Activated naive CD8-positive, alpha-beta T cell treated with anti-CD3 and anti-CD28 coated beads, Interleukin-2, amount 10 ng/mL, durations not matched to agents 7 days and 5 days (primary cell): ENCODE measurements around the gene LCE6A. TPM values are rescaled to one million over a fixed set of nuclear protein-coding genes. Genes with fewer than 3 reads are reported as not detected.

ENCODE experiments used
- ATAC-seq: fragments of 150-1000 bp; cut with Tn5 transposase; one replicate; pipeline ENCODE4 v1.10.0; 2021; ENCODE audit warnings: low read depth, moderate library complexity
- POLR2A ChIA-PET: fragments of 350-600 bp; sonication (Branson Sonifier 250); formaldehyde crosslinking; loops from one replicate; lab custom pipeline; 2021; ENCODE audit warnings: antibody characterized with exemption; lab: Charles Lee
- DNase-seq: peaks from one replicate; pipeline ENCODE4 v3.0.0; 2021
- H3K27ac Mint-ChIP-seq: one replicate; pipeline ENCODE4 v1.8.0; 2022; ENCODE audit warnings: mild to moderate bottlenecking, mixed read lengths
- H3K27me3 Mint-ChIP-seq: one replicate; pipeline ENCODE4 v1.8.0; 2022; ENCODE audit warnings: mild to moderate bottlenecking, moderate library complexity, mixed read lengths
- H3K36me3 Mint-ChIP-seq: one replicate; pipeline ENCODE4 v1.8.0; 2021; ENCODE audit warnings: mild to moderate bottlenecking, mixed read lengths
- H3K4me1 Mint-ChIP-seq: one replicate; pipeline ENCODE4 v1.8.0; 2021; ENCODE audit warnings: mixed read lengths
- H3K4me3 Mint-ChIP-seq: one replicate; pipeline ENCODE4 v1.8.0; 2022; ENCODE audit warnings: mild to moderate bottlenecking, moderate library complexity, mixed read lengths
- H3K9me3 Mint-ChIP-seq: one replicate; pipeline ENCODE4 v1.8.0; 2021; ENCODE audit warnings: mixed read lengths
- total RNA-seq, 2 experiments: library from RNA; stranded (reverse); gene quantifications; one replicate each; pipeline ENCODE4 v1.2.3, GENCODE V29; 2021

Gene LCE6A
- total RNA-seq, 2 experiments from 2014 or later, result not detected

DNA sequence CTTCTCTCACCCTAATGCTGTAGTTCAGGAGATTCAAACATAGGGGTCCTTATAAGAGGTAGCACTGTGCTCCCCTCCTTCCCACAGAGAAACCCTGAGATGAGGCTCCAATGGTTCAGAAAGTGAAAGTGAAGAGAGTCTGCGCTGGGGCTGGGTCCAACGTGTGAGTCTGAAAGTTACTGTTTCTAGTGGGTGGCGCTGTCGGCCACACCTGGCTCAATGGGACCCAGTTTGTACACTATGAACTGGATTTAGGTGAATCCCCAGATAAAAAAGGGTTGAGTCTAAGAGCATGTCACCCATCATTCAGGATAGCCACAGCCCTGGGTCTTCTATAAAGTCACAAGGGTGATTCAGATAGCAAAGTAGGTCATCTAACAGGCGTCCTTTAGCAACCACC is 38.3 kb downstream of the LCE6A start:
- Mint-ChIP-seq H3K27ac (no peak overlapping the region), H3K9me3 (no peaks in the 10 kb centered on the region), H3K27me3 (no peaks in the 10 kb centered on the region), H3K4me1 (no peaks in the 10 kb centered on the region), H3K36me3 (no peaks in the 10 kb centered on the region), H3K4me3 (no peak overlapping the region)
- POLR2A ChIA-PET, result no interaction called here
- DNase-seq (no peak), ATAC-seq (no peak)

- no peaks in the 10 kb centered on the region for H3K27me3 Mint-ChIP-seq
- no peaks in the 10 kb centered on the region for H3K36me3 Mint-ChIP-seq
- H3K4me3 Mint-ChIP-seq, result no peak overlapping the region
- ATAC-seq (no peak), DNase-seq (no peak)
- H3K4me1 Mint-ChIP-seq, result no peaks in the 10 kb centered on the region
- H3K9me3 Mint-ChIP-seq, result no peaks in the 10 kb centered on the region
- POLR2A ChIA-PET, result no interaction called here
- no peak overlapping the region for H3K27ac Mint-ChIP-seq
Observed at GRCh38 chr1:152884085-152884484, 41.4 kb downstream of the LCE6A start.

- POLR2A ChIA-PET, result no interaction called here
- no peaks in the 10 kb centered on the region for H3K9me3 Mint-ChIP-seq
- ATAC-seq, result no peak
Observed at GRCh38 chr1:152884506-152884905, 41.9 kb downstream of the LCE6A start.

GRCh38 chr1:152884966-152885624 is 42.4 kb downstream of the LCE6A start:
- no peaks in the 10 kb centered on the region for H3K36me3 Mint-ChIP-seq
- no peak for ATAC-seq
- DNase-seq, result no peak
- POLR2A ChIA-PET, result no interaction called here
- no peaks in the 10 kb centered on the region for H3K27me3 Mint-ChIP-seq
- no peaks in the 10 kb centered on the region for H3K9me3 Mint-ChIP-seq
- H3K27ac Mint-ChIP-seq, result no peak overlapping the region
- no peak overlapping the region for H3K4me3 Mint-ChIP-seq
- H3K4me1 Mint-ChIP-seq, result no peaks in the 10 kb centered on the region

More at GRCh38 chr1:152884506-152884905, 41.9 kb downstream of the LCE6A start:
- no peak for DNase-seq
- H3K4me3 Mint-ChIP-seq, result no peak overlapping the region
- H3K27me3 Mint-ChIP-seq, result no peaks in the 10 kb centered on the region
- no peaks in the 10 kb centered on the region for H3K36me3 Mint-ChIP-seq
- no peaks in the 10 kb centered on the region for H3K4me1 Mint-ChIP-seq
- H3K27ac Mint-ChIP-seq, result no peak overlapping the region

DNA sequence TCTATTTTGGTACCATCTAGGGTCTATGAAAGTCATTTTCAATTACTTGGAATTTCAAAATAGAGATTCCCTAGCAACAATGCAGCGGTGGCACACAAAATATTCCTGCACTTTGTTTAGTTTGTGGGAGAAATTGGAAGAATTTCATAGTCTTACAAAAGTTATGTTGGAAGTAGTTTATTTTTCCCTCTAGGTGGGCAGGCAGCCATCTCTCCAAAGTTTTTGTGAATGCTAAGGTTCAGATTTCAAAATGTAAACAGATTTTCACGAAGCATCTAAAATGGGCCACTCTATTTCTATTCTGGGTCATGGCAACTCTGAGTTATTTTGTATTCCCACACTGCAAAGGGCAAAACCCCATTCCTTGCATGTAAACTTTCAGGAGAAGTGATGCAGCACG is 43.4 kb downstream of the LCE6A start:
- Mint-ChIP-seq H3K9me3 (no peaks in the 10 kb centered on the region), H3K36me3 (no peaks in the 10 kb centered on the region), H3K27me3 (no peaks in the 10 kb centered on the region), H3K27ac (no peak overlapping the region), H3K4me1 (no peaks in the 10 kb centered on the region), H3K4me3 (no peak overlapping the region)
- DNase-seq (no peak), ATAC-seq (no peak)
- POLR2A ChIA-PET, result no interaction called here

- Mint-ChIP-seq H3K36me3 (no peaks in the 10 kb centered on the region), H3K27ac (no peak overlapping the region), H3K27me3 (peaks cover 3% of the 10 kb centered on the region), H3K4me3 (no peak overlapping the region), H3K4me1 (no peaks in the 10 kb centered on the region), H3K9me3 (no peaks in the 10 kb centered on the region)
- DNase-seq, result no peak
- POLR2A ChIA-PET, result no interaction called here
- ATAC-seq, result no peak
Observed at GRCh38 chr1:152886758-152887409, 44.2 kb downstream of the LCE6A start.

GRCh38 chr1:152888126-152888525 is 45.5 kb downstream of the LCE6A start:
- peaks cover 11% of the 10 kb centered on the region for H3K27me3 Mint-ChIP-seq
- no peak for ATAC-seq
- H3K9me3 Mint-ChIP-seq, result no peaks in the 10 kb centered on the region
- no peak overlapping the region for H3K27ac Mint-ChIP-seq
- POLR2A ChIA-PET, result interaction anchor here (0.7 kb wide), 1 partner anchor 282 kb away, joined by 3 read pairs; no protein-coding TSS in a partner anchor
- H3K4me3 Mint-ChIP-seq, result no peak overlapping the region
- DNase-seq, result no peak
- no peaks in the 10 kb centered on the region for H3K36me3 Mint-ChIP-seq
- no peaks in the 10 kb centered on the region for H3K4me1 Mint-ChIP-seq

Other genes starting within 250 kb of the LCE6A start
- not detected for gene LCE3C, start 242.6 kb upstream of the LCE6A start, total RNA-seq
- not detected for gene LCE3B, start 229.0 kb upstream of the LCE6A start, total RNA-seq
- not detected for gene LCE3A, start 219.8 kb upstream of the LCE6A start, total RNA-seq
- not detected for gene LCE2D, start 179.5 kb upstream of the LCE6A start, total RNA-seq
- gene LCE2C, start 167.6 kb upstream of the LCE6A start, total RNA-seq, result not detected
- not detected for gene LCE2B, start 156.7 kb upstream of the LCE6A start, total RNA-seq
- gene LCE2A, start 144.5 kb upstream of the LCE6A start, total RNA-seq, result not detected
- gene LCE4A, start 134.7 kb upstream of the LCE6A start, total RNA-seq, result not detected
- gene KPRP, start 84.8 kb upstream of the LCE6A start, total RNA-seq, result not detected
- gene LCE1F, start 67.7 kb upstream of the LCE6A start, total RNA-seq, result not detected
- gene LCE1E, start 56.6 kb upstream of the LCE6A start, total RNA-seq, result not detected
- not detected for gene LCE1D, start 46.1 kb upstream of the LCE6A start, total RNA-seq
- gene LCE1C, start 36.2 kb upstream of the LCE6A start, total RNA-seq, result not detected
- not detected for gene LCE1B, start 30.9 kb upstream of the LCE6A start, total RNA-seq
- not detected for gene LCE1A, start 15.4 kb upstream of the LCE6A start, total RNA-seq
- gene LCE7A, start 17.1 kb downstream of the LCE6A start, total RNA-seq, result not detected
- gene SMCP, start 35.5 kb downstream of the LCE6A start, total RNA-seq, result not detected
- gene IVL, start 65.7 kb downstream of the LCE6A start, total RNA-seq, result not detected
- not detected for gene SPRR5, start 104.3 kb downstream of the LCE6A start, total RNA-seq
- gene SPRR4, start 127.8 kb downstream of the LCE6A start, total RNA-seq, result not detected
- gene SPRR1A, start 141.2 kb downstream of the LCE6A start, total RNA-seq, result not detected
- gene SPRR3, start 158.9 kb downstream of the LCE6A start, total RNA-seq, result not detected
- gene SPRR1B, start 188.3 kb downstream of the LCE6A start, total RNA-seq, result not detected
- gene SPRR2D, start 198.3 kb downstream of the LCE6A start, total RNA-seq, result not detected
- not detected for gene SPRR2A, start 214.7 kb downstream of the LCE6A start, total RNA-seq
- gene SPRR2B, start 228.8 kb downstream of the LCE6A start, total RNA-seq, result not detected